ENCODE data around the gene NENF. TPM values are rescaled to one million over a fixed set of nuclear protein-coding genes. Genes with fewer than 3 reads are reported as not detected.

NENF gene
- total RNA-seq: 37.8 and 58.8 TPM in 2 replicates

DNA sequence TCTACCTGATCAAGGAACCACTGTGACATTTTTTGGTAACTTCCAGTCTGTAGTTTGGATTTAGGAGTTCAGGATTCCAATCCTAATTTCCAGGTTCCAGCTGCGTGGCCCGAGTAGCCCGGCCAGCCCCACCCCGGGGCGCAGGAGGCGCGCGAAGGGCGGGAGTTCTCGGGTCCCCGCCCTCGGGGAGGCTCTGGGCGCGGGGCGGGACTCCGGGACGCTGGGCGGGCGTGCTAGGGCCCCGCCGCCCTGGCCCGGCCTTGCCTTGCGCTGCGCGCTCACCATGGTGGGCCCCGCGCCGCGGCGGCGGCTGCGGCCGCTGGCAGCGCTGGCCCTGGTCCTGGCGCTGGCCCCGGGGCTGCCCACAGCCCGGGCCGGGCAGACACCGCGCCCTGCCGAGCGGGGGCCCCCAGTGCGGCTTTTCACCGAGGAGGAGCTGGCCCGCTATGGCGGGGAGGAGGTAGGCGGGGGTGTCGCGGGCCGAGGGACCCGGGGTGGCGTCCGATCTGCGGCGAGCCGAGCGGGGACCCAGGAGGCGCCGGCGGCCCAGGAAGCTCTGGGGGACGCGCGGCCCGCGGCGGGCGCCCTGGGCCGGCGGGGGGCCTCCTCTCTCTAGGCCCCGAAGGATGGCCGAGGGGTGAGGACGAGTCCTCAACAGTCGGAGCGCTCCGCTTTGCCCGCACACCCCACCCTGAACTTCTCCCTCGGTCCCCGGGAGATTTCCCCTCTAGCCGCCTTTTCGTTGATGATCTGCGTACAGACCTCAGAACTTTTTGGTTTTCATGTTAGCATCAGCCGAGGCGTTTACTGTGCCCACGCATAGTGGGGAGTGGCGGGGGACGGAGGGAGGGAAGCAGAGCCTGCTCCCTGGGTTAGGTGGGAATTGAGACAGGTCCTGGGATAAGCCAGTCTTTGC, at the start of gene NENF:
NENF (plus strand) TSS at position 260 of the 916 bp plus-strand sequence; CDS start at position 284, 24 bp downstream.

DNA sequence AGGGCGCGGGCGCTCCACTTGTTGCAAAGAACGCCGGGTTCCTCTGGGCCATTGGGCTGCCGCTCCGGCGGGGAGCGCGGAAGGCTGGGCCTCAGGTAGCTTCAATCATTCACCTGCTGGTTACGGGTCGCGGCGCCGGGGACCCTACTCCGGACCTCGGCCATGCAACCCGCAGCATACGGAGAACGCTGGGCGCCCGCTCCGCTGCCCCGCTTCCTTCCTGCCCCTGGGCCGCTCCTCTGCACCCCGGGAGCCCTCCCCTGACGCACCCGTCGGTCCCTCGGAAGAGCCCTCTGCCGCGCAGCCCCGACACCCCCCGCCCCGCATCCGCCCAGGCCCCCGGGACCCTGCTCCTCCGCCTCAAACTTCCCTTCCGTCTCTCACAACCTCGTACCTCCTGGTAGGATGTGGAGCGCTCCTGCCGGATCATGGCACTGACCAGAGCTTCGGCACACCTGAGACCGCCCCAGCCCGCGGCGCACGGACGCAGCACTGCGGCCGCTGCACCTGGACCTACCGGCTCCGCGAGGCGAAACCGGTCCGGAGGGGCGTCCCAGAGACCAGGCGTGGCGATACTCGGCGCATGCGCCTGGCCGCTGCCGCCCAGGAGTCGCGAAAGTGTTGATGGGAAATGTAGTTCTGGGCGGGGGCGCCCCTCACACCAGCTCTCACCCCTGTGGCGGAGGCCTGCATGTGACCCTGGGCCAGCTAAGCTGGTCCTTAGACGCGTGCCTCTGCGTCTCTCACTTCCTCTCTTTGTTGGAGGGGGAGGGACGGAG, 18.2 kb upstream of the NENF start, which contains the start of gene PACC1:
PACC1 (minus strand) TSS at position 559 of the 779 bp plus-strand sequence; CDS start at position 430, 129 bp downstream.

Other genes starting within 250 kb of the NENF start
- gene PPP2R5A, start 147.5 kb upstream of the NENF start, total RNA-seq: 29.4 and 34.0 TPM in 2 replicates
- 6.1 and 7.3 TPM in 2 replicates for gene PACC1, start 18.0 kb upstream of the NENF start, total RNA-seq
- 1.9 and 3.2 TPM in 2 replicates for gene ATF3, start 175.8 kb downstream of the NENF start, total RNA-seq

All from myometrial cell (primary cell).